HG03575 (cell line): ENCODE data around the gene GFI1.

Experiments
- ATAC-seq: cut with Tn5 transposase; IDR thresholded peaks from one replicate; pipeline ENCODE4 v1.9.1; 2021; ENCODE audit not compliant: unreplicated experiment, insufficient number of reproducible peaks, low FRiP score; ENCODE audit errors: extremely low read depth

Gene GFI1

DNA sequence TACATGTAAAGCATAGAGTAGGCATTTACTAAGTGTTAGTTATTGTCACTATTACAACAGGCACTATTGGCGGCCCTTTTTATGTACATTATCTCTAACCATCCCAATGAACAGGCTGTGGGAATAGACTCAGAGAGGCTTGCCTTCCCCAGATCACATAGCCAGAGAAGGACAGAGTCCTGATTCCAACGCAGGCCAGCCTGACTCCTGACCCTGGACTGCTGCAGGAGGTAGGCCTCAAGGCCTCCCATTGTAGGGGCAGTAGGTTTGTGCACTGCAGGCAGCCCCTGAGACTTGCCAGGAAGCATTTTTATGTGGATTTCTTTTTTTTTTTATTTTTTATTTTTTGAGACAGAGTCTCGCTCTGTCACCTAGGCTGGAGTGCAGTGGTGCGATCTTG is 6.4 kb upstream of the GFI1 start:
- no peak for ATAC-seq

DNA sequence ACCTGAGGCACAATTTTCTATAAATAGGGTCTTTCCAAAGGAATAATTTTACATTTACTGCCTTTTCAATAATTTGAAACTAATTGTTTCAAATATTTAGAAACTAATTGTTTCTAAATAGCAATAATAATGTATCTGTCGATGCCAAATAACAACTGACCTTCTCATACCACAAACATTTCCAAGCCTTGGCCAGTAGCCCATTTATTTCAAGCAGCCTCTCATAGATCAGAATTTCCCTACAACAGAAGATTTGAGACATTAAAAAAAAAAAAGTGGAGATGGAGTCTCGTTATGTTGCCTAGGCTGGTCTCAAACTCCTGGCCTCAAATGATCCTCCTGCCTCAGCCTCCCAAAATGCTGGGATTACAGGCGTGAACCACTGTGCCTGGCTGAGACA is 2.1 kb upstream of the GFI1 start:
- no peak for ATAC-seq

DNA sequence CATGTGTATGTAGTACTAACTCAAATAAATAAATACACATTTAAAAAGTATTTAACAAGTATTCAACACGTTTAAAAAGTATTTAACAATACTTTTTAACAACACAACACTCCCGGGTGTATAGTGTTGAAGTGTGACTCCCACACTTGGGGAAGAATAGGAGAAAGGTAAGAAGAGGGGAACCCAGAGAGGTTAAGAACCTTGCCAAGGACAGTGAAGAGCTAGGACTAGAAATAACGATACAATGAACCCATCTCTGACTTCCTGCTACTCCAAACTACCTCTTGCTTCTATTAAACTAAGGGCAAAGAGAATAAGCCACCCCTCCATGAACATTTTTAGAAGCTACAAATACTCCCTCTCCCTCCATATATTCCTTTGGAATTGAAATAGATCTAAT is 1.7 kb upstream of the GFI1 start:
- ATAC-seq, result no peak

DNA sequence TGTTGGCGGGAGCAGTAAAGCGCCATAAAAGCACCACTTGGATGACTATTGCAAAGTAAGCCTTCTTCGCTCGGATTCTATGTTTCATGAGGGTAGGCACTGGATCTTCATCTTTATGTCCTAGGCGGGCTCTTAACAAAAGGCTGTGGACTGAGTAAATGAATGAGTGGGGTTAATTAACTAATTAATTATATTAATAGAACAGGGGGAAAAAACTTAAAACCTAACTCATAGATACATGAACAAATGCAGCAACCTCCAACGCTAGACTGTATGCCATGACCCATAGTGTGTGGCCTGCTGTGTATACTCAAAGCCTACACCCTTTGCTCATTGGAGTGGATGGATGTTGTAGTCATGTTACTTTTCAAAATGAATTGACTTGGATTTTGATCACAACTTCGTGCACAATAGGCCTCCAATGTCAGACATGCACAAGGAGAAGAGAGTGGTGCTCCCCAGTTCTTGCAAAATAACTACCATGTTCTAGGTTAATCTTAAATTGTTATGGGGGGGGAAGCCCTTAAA is 417 bp upstream of the GFI1 start:
- ATAC-seq, result no peak

DNA sequence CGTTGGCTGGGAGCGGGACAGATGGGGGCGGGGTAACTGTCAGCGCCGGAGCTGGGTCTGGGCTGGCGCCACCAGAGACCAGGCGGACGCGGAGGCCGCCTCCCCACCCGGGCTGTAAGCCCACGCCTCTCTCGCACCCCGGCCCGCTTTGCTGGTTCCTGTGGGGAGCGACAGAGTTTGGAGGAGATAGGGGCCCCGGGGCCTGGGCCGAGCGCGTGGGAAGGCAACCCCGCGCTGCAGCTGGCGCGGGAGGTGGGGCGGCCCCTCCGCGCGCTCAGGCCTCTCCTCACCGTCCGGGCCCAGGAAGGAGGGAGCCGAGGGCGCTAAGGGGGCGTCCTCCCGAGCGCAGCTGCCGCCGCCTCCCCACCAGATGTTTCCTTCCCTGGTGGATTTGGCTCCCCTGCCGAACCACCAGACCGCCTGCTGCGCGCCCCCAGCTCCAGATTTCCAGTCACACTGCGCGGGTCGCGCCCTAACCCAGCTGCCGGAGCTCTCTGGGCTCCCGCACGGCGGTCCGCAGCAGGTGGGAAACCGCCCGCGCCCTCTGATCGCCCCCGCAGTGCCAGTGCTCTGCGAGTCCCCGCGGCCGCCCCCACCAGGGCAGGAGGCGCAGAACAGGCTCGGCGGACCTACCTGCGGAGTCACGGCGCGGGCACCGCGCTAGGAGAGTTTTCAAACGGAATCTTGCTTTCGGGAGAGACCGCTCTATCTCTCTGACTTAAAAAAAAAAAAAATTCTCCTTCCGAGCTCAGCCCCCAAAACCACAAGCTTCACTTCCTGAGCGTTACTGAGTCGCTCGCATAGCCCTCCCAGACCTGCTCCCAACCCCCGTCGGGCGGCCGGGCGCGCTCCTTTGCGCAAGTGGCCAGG is 1.1 kb downstream of the GFI1 start:
- ATAC-seq, result no peak

DNA sequence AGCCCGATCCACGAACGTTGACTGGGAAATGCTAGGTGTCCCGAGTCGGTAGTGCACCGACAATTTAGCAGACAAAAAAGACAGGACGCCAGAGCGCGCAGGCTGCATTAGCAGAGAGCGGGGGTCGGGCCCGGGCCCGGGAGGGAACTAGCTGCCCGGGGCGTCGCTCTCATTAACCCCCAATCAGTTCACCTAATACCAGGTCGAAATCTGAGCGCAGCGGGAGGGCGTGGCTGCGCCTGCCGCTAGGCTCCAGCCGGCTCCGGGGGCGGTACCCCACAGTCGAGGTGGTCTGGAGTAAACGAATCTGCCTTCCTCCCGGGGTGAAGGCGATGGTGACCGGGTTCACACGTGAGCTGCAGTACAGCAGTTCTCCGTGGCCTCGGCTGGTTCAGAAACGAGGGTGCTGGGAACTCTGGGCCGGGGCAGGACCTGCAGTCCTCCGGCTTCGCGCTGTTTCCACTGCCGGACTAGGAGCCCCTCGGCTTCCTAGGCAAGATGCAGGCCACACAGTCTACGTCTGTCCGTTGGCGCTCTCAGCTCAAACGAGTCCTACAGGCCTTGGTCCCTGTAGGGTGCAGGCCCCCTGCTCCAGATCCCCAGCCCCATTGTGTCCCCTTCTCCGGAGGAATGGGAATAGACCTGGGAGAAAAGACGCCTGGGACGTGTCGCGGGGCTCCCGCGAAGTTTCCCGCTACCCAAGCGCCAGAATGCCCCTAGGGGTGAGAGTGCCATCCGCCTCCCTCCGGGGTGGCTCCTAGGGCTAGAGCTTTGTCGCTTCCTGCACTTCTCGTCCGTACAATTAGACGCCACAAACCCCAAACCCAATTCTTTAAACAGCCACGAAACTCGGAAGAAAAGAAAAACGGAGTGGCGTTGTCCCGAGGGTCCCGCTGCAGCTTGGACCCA is 2.0 kb downstream of the GFI1 start:
- ATAC-seq, result no peak

DNA sequence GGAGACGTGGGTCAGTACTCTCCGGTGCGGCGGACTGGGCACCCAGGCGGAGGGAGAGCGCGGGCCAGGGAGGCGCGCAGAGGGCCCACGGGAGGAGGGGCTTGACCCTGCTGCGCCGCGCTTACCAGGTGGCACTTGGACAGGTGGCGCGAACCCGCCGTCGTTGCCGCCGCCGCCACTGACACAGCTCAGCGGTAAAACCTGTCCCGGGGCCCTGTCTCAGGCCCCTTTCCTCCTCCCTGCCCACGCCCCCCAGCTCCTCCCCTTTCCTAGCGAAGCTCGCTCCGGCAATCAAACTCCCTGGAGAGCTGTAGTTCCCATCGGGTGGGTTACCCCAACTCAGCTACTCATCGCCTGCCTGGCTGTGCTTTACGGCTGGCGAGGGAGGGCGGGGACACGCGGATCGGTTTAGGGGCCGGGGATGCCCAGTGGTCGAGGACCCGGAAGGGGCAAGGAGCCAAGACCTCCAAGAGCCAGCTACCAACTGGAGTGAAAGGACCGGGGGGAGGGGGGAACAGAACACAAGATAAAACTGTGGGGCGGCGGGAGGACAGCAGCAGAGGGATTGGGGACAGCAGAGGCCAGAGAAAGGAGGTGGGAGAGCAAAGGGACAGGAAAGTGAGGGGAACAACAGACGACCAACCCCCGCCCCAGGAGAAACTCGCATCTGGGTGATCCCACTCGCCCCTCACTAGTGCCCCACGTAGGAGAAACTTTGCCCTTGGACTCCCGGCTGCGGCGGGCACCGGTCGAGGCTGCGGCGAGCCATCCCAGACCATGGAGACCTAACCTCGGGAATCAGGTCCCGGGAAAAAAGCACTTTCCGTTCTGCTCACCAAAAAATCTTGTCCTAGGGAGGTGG is 2.9 kb downstream of the GFI1 start:
- ATAC-seq, result no peak

DNA sequence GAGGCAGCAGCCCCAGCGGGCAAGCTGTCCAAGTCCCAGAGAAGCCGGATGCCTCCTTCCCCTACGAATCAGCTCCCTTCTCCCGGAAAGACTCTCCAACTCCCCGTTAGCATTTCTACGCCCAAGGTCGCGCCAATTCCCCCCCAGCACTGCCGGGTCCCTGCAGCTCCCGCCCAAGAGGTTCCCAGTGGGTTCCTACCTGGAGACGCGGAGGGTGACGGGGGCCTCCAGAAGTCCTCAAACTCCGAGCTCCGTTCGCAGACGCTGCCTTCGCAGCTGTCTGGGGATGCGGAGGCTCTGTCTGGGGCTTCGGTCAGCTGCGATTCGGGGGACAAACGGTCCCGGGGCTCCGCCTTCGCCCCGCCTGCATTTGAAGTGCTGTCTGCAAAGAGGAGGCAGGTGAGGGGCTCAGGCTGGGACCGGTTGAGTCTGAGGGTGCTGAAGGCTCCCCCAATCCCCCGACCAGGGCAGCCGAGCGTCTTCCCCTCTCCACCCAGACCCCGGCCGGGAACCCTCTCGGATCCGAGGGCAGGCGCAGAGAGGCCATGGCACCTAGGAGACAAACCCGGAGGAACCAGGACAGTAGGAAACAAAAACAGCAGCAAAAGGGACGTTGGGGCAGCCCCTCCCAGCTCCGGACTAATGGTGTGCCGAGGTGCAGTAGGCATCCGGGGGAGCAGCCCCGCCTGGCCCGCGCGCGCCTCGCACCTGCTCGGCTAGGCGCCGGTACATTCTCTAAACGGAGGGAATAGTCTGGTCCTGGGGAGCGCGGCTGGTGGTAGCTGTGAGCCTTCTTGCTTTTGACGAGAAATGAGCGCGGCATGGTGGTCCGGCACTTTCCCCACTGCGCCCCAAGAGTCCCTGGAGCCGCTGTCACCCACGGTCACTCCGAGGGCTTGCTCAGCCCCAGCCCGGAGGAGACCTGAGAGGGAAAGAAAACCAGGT is 3.8 kb downstream of the GFI1 start:
- no peak for ATAC-seq

DNA sequence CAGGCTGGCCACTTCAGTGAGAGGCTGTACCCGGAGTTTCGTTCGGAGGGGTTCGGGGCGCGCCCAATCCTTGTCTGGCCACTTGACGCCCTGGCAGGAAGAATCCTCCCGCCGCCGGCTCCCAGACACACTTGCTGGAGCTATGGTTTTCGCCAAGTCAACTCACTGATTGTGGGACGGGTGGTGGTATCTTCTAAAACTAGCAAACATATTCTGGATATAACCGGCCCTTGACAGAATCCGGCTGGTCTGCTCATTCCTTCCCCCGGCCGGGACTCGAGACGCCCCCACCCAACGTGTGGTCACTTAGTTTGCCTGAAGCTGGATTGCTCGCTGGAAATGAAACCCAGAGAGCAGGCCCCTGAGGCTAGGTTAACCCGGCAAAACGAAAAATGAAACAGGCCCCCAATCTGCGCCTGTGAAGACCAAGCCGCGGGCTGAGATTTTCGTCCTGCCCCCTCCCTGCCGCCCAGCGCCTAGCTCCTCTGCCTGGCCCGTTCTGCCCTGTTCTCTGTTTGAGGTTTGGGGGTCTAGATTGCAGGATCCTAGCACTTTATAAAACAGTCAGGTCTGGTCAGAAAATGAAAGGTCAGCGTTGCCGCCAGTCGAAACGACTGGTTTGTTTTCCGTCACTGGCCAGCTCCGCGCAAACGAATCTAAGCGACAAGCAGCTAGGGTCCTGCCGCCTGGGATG is 4.6 kb downstream of the GFI1 start:
- ATAC-seq, result no peak

DNA sequence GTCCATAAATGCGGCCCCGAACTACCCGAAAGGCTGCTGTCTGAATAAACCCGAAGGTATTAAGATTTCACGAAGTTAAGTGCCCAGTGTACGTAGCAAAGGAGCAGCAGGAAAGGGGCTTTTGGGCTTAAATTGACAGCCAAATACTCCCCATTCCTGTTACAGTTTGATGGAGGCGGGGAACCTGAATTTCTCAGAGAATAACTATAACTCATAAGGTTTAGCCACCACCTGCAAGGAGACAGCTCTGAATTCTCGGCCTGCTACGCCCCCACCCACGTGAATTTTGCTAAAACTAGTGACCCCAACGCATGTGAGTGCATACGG is 5.2 kb downstream of the GFI1 start:
- no peak for ATAC-seq

DNA sequence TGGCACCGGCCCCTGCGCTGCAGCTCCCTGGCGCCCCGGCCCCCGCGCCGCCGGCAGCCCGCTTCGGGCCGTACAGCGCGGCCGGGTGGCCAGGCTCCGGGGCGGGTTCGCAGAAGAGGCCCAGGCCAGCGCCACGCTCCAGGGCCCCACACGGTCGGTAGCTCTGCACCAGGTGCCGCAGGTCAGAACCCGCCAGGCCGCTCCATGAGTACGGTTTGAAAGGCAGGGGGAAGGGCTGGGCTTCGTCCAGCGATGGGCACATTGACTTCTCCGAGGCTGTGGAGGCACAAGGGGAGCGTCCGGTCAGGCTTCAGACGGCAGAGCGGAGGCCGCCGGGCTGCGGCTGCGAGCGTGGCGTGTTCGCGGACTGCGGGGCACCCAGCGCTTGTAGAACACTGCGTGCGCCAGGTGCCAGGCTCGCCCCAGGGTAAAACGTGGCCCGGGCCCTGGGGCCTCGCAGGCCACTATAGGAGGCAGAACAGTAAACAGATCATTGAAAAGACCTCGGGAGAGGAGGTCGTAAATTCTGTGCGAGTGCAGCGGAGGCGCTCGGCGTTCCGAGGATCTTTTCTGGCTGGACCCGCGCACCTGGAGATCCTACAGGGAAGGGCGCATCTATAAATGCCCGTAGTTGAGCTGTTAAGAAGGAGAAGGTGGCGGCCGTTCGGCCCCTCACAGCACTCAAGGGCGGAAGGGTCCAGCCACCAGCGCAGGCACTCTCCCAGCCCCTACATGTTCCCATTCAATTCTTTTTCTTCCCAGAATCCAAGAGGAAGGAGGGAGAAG is 5.7 kb downstream of the GFI1 start:
- ATAC-seq, result no peak

DNA sequence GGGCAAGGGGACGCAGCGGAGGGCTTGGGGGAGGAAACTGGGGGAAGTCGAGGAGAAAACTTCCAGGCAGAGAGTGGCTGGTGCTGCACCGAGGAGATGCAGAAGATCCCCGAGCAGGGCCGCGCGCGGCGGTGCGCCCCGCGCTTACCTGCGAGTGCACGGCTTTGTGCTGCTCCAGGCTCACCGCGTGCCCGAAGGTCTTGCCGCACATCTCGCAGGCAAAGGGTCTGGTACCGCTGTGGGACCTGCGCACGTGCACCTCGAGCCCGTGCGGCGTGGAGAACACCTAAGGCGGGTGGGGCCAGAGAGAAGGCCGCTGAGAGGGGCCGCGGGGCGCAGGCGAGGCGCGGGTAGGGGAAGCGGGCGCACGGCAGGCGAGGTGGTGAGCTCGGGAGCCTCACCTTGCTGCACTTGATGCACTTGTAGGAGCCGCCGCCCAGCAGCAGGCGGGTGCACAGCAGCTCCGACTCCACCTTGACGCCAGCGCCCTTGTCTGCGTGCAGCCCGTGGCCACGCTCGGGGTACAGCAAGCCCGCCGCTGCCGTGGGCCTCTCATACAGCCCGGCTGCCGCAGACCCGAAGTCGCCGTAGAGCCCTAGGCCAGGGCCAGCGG is 6.4 kb downstream of the GFI1 start:
- no peak for ATAC-seq

DNA sequence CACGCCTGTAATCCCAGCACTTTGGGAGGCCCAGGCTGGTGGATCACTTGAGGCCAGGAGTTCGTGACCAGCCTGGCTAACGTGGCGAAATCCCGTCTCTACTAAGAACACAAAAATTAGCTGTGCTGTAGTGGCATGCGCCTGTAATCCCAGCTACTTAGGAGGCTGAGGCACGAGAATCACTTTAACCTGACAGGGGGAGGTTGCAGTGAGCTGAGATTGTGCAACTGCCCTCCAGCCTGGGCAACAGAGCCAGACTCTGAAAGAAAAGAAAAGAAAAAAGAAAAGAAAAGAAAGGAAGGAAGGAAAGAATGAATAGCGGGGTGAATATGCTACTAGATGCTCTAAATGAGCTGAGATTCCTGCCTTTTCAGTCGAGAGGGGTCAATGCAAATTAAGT is 7.1 kb downstream of the GFI1 start:
- no peak for ATAC-seq

DNA sequence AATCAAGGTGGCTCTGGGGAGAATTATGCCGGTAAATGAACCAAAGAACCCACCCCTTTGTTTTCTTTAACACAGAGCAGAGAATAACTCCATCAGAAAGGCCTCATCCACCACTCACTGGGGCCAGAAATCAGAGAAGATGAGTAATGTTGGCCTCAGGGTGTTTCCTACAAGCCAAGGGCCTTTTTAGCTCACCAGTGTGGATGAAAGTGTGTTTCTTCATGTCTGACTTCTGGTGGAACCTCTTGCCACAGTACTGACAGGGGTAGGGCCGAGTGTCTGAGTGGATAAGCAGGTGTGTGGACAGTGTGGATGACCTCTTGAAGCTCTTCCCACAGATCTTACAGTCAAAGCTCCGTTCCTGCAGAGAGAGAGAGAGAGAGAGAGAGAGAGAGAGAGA is 8.3 kb downstream of the GFI1 start:
- ATAC-seq, result no peak

DNA sequence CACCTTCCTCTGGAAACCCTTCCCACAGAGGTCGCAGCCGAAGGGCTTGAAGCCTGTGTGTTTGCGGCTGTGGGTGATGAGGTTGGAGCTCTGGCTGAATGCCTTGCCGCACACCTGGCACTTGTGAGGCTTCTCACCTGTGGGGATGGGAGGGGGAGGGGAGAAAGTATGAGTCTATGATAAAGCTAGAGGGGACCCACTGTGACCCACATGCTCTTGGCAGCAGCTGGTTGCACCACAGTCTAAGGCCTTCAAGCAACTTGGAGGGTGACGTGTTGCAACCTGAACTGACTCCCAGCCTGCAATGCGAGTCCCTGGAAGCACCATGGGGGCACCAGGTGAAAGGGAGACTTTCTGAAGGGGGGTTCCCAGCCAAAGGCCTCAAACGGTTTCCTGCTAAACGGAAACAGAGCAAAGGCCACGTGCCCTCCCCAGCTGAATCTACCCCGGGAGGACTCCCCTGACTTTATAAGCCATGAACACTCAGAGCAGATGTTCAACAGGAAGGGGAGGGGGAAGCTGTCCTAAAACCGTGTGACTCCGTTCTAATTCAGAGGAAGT is 10.6 kb downstream of the GFI1 start:
- no peak for ATAC-seq

DNA sequence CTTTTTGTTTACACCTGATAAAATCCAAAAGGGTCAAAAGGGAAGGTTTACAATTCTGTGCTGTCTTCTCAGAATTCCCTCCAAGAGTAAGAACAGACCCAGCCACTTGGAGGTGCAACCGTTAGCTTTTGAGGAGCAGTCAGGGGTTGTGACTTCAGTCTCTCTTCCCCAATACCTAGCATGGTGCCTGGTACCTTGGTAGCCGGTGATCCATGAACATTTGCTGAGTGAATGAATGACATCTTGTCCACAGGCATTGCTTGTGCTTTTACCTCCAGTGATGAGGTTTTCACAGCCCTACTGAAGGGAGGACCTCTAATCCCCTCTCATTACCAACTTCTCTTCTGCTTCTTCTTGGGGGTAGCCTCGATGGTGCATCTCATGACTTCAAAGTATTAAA is 11.7 kb downstream of the GFI1 start:
- no peak for ATAC-seq
